Hepatocyte (in vitro differentiated cells): ENCODE results near the gene MRPL9. TPM values are rescaled to one million over a fixed set of nuclear protein-coding genes. Genes with fewer than 3 reads are reported as not detected.
A peak's percentile ranks its signal among the peaks of the same experiment; 100 is the strongest.

Experiments used
- DNase-seq: peaks from one replicate; pipeline ENCODE4 v3.0.0-alpha.2; 2016; ENCODE audit warnings: low spot score
- H2AFZ ChIP-seq: fragments of 200-600 bp; sonication (generic); 2 replicates; pipeline ENCODE4 v1.6.0; 2016; ENCODE audit warnings: antibody characterized with exemption, mild to moderate bottlenecking
- H3K27ac ChIP-seq: fragments of 200-600 bp; sonication (generic); 2 replicates; pipeline ENCODE4 v1.5.1; 2016; ENCODE audit warnings: mild to moderate bottlenecking
- H3K27me3 ChIP-seq: fragments of 200-600 bp; sonication (generic); 2 replicates; pipeline ENCODE4 v1.6.1; 2016
- H3K36me3 ChIP-seq: fragments of 200-600 bp; sonication (generic); replicated peaks from 2 replicates; pipeline ENCODE4 v1.5.1; 2016; ENCODE audit warnings: low read depth; ENCODE audit not compliant: insufficient read depth
- H3K4me1 ChIP-seq: fragments of 200-600 bp; sonication (generic); 2 replicates; pipeline ENCODE4 v1.5.1; 2016; ENCODE audit warnings: mild to moderate bottlenecking, moderate library complexity; ENCODE audit not compliant: insufficient read depth
- H3K4me2 ChIP-seq: fragments of 200-600 bp; sonication (generic); 2 replicates; pipeline ENCODE4 v1.6.0; 2016
- H3K4me3 ChIP-seq: fragments of 200-600 bp; sonication (generic); 2 replicates; pipeline ENCODE4 v1.5.1; 2016; ENCODE audit warnings: mild to moderate bottlenecking
- H3K79me2 ChIP-seq: fragments of 200-600 bp; sonication (generic); 2 replicates; pipeline ENCODE4 v1.6.0; 2017; ENCODE audit warnings: mild to moderate bottlenecking
- H3K9me2 ChIP-seq: fragments of 200-600 bp; sonication (generic); replicated peaks from 2 replicates; pipeline ENCODE4 v1.6.0; 2017; ENCODE audit warnings: mild to moderate bottlenecking; ENCODE audit not compliant: insufficient read depth
- H3K9me3 ChIP-seq: fragments of 200-600 bp; sonication (generic); 2 replicates; pipeline ENCODE4 v1.5.1; 2016; ENCODE audit warnings: low read depth, mild to moderate bottlenecking
- H4K20me1 ChIP-seq: fragments of 200-600 bp; sonication (generic); 2 replicates; pipeline ENCODE4 v1.6.0; 2016; ENCODE audit warnings: mild to moderate bottlenecking; ENCODE audit not compliant: insufficient read depth, poor library complexity, severe bottlenecking
- EZH2 ChIP-seq: fragments of 200-600 bp; sonication (generic); IDR thresholded peaks from 2 replicates; pipeline ENCODE4 v1.6.1; 2016; ENCODE audit warnings: antibody characterized with exemption, mild to moderate bottlenecking, borderline replicate concordance
- EZH2phosphoT487 ChIP-seq: fragments of 200-600 bp; sonication (generic); IDR thresholded peaks from one replicate; pipeline ENCODE4 v1.6.1; 2018; ENCODE audit warnings: antibody characterized with exemption, mild to moderate bottlenecking, low read depth, moderate library complexity; ENCODE audit not compliant: unreplicated experiment, severe bottlenecking
- WGBS: methylation state at CpG from one replicate; pipeline ENCODE4 v1.1.6; 2016; ENCODE audit warnings: low lambda C conversion rate; ENCODE audit errors: missing lambda C conversion rate; 5-methylcytosine and 5-hydroxymethylcytosine counted together
- polyA plus RNA-seq: library from polyadenylated mRNA; unstranded; fragments of >200 nt; fragmentation: Nextera tagmentation; extraction: Ambion mirVana; gene quantifications from 2 replicates; pipeline ENCODE4 v1.2.1, GENCODE V29; 2016
- total RNA-seq: library from RNA; depleted of rRNA; stranded (reverse); fragments of >200 nt; gene quantifications from 2 replicates; pipeline ENCODE4 v1.2.3, GENCODE V29; 2014
- TF ChIP-seq, protein P1 (sequence below): fragments of 200-600 bp; sonication (generic); IDR thresholded peaks from 2 replicates; pipeline ENCODE4 v1.5.1; 2016; ENCODE audit warnings: antibody characterized with exemption, mild to moderate bottlenecking; ENCODE audit not compliant: poor library complexity

The MRPL9 gene
- total and polyA plus RNA-seq, 2 experiments from 2014 or later = 50.3 to 72.5 TPM

GRCh38 chr1:151716405-151716762, 46.9 kb downstream of the MRPL9 start:
- 8% methylated on average over 2 of the region's 11 CpGs for WGBS
- H3K27ac ChIP-seq = no peak overlapping the region
- H3K4me1 ChIP-seq = peaks cover 24% of the 10 kb centered on the region
- peak overlapping the region; percentile 73 for H3K4me2 ChIP-seq
- no peak for DNase-seq
- H3K4me3 ChIP-seq = no peak overlapping the region
- no peaks in the 10 kb centered on the region for H3K36me3 ChIP-seq
- no peaks in the 10 kb centered on the region for H3K9me2 ChIP-seq
- H3K79me2 ChIP-seq = no peaks in the 10 kb centered on the region
- no peaks in the 10 kb centered on the region for H4K20me1 ChIP-seq
- no peaks in the 10 kb centered on the region for H3K9me3 ChIP-seq
- H2AFZ ChIP-seq = no peak overlapping the region
- H3K27me3 ChIP-seq = peaks cover 41% of the 10 kb centered on the region
- TF ChIP-seq EZH2phosphoT487 = no peak
- no peak for TF ChIP-seq EZH2
- TF ChIP-seq, protein P1, sequence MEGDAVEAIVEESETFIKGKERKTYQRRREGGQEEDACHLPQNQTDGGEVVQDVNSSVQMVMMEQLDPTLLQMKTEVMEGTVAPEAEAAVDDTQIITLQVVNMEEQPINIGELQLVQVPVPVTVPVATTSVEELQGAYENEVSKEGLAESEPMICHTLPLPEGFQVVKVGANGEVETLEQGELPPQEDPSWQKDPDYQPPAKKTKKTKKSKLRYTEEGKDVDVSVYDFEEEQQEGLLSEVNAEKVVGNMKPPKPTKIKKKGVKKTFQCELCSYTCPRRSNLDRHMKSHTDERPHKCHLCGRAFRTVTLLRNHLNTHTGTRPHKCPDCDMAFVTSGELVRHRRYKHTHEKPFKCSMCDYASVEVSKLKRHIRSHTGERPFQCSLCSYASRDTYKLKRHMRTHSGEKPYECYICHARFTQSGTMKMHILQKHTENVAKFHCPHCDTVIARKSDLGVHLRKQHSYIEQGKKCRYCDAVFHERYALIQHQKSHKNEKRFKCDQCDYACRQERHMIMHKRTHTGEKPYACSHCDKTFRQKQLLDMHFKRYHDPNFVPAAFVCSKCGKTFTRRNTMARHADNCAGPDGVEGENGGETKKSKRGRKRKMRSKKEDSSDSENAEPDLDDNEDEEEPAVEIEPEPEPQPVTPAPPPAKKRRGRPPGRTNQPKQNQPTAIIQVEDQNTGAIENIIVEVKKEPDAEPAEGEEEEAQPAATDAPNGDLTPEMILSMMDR = no peak

DNA sequence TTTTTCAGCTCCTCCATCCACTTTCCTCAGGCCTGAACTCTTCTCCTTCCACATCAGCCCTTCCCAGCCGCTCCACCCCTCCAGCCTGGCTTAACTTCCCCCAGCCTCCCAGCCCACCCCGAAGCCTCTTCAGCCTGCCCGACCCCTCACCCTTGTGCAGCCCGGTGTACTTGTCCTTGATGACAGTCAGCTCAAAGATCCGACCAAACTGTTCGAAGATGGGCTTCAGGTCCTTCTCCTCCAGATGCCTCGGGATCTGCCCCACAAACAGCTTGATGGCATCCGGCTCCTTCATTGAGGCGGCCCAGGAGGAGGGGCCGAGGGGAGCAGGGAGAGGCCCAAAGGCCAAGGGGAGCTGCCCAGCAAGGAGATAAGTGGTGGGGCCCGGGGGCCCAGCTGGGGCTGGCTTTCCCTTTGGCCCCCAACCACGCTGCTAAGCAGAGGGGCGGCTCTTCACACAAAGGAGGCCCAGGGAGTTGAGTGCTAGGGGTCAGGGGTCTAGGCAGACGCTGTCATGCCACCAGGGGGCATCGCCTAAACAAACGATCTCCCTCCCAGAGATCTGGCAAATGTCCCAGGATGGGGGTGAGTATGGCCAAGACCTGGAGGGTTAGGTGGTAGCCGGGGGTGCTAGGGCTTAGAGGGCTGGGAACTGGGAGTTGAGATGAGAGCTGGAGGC, 47.4 kb downstream of the MRPL9 start:
- Histone ChIP-seq H3K4me2 (peak overlapping the region; percentile 73), H3K4me3 (no peak overlapping the region), H4K20me1 (no peaks in the 10 kb centered on the region), H3K36me3 (no peaks in the 10 kb centered on the region), H3K9me2 (no peaks in the 10 kb centered on the region), H2AFZ (no peak overlapping the region), H3K9me3 (no peaks in the 10 kb centered on the region), H3K4me1 (peaks cover 19% of the 10 kb centered on the region), H3K27me3 (peaks cover 41% of the 10 kb centered on the region), H3K79me2 (no peaks in the 10 kb centered on the region), H3K27ac (no peak overlapping the region)
- DNase-seq = no peak
- 44% methylated on average over 15 of the region's 17 CpGs for WGBS
- TF ChIP-seq EZH2 (no peak), EZH2phosphoT487 (no peak)
- TF ChIP-seq, protein P1 = peak; percentile 6

- no peak overlapping the region for H3K27ac ChIP-seq
- no peaks in the 10 kb centered on the region for H3K9me3 ChIP-seq
- DNase-seq = no peak
- no peaks in the 10 kb centered on the region for H3K79me2 ChIP-seq
- no peak overlapping the region for H3K4me3 ChIP-seq
- H3K4me1 ChIP-seq = peaks cover 17% of the 10 kb centered on the region
- TF ChIP-seq EZH2phosphoT487 = no peak
- TF ChIP-seq EZH2 = no peak
- TF ChIP-seq, protein P1 = no peak
- WGBS = 71% methylated on average over 9 of the region's 10 CpGs
- peaks cover 41% of the 10 kb centered on the region for H3K27me3 ChIP-seq
- H3K4me2 ChIP-seq = no peak overlapping the region
- no peaks in the 10 kb centered on the region for H4K20me1 ChIP-seq
- no peak overlapping the region for H2AFZ ChIP-seq
- H3K9me2 ChIP-seq = no peaks in the 10 kb centered on the region
- no peaks in the 10 kb centered on the region for H3K36me3 ChIP-seq
Observed at GRCh38 chr1:151714820-151715725, 48.2 kb downstream of the MRPL9 start.
